GM15510 (cell line): ENCODE data around the gene MACROH2A2.

Source experiments
- POLR2A ChIP-seq: IDR thresholded peaks from 3 replicates; pipeline ENCODE4 v1.6.1; 2011; ENCODE audit warnings: borderline replicate concordance; ENCODE audit not compliant: insufficient read length; ENCODE audit errors: extremely low read depth

The MACROH2A2 gene

DNA sequence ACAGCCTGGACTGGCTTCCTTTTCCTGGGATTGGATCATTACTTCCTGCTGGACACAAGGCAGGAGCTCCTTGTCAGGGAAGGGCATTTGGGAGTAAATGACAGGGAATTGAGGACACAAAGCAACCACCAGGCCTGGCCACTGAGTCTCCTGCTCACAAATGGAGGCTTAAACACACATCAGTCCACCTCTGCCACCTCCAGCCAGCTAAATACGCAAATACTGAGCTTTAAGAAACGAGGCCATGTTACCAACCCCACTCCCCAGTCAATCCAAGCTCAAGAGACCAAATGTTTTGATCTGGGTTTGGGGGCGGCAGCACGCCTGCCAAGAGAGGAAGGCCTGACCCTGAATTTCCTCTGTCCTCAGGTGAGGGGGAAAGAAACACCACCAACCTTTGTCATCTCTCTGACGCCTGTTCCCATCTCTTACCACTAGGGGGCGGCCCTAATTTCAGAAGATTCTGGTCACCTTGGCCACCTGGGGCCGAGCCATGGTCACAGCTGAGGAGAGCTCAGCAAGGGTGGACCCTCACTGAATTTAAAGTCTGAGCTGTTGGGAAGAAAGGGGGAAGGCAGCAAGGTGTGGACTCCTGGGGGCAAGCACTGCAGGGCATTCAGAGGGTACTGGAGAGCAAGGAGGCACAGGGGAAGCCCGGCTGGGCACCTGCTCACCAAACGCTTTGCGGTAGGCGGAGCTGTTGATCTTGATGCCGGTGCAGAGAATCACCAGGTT is 63.5 kb downstream of the MACROH2A2 start:
- no peak for TF ChIP-seq POLR2A

DNA sequence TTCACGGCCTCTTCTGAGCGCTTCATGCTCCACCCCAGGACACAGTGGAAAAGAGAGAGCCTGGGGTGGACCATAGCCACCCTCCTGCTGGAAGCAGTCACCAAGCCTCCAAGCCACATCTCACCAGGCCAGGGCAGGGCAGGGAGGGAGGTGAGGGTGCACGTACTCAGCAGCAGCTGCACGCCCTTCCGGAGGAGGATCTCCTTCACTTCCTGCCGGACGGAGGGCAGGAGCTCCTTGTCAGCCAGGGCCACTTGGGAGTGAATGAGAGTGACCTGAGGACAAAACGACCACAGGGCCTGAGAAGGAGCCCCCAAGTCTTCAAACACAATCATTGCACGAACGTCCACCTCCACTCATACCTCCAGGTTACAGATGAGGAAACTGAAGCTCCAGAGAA is 65.0 kb downstream of the MACROH2A2 start:
- no peak for TF ChIP-seq POLR2A

DNA sequence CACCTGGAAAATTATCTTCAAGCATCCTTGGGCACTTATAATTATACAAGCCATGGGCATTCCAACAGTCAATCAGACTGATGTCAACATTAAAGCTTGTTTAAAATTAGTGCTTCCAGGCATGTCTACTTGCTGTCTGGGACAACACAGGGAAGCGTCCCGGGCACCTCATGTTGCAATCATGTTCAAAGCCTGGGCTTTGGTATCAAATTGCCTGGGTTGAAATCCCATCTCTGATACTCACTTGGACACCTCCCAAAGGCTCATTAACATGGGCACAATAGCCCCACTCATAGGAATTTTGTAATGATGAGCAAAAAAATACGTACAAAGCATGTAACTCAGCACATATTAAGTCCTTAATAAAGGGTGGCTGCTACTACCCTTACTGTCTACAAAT is 65.5 kb downstream of the MACROH2A2 start:
- no peak for TF ChIP-seq POLR2A

DNA sequence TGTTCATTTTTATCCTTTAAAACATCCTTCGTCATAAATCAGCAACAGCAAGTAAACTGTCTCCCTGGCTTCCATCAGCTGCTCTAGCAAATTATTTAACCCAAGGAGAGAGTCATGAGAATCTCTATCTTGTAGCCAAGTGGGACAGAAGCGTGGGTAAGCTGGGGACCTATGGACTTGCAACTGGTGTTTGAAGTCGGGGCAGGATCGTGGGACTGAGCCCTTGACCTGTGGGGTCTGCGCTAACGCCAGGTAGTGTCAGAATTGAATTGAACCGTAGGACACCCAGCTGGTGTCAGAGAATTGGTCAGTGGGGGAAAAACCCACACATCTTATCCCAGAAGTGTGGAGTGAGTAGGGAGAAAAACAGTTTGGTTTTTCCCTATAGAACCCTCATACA is 66.6 kb downstream of the MACROH2A2 start:
- TF ChIP-seq POLR2A: no peak

- no peak for TF ChIP-seq POLR2A
Measured at GRCh38 chr10:70119623-70120022, 67.0 kb downstream of the MACROH2A2 start.

DNA sequence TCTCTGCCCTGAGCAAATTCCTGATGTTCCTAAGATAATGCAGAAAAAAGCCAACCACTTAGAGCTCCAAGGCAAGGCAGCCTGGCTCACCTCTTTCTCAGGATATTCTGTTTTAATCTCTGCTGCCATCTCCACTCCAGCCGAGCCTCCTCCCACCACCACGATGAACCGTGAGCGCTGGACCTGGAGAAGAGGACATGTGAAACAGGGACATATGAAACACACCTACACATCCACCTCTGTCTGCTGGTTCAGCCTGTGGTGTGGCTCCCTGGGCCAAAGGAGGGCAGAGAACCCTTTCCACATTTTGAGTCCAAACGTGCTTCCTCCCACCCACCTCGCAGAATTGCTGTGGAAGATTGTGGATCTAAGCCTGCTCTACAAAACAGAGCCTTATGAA is 67.8 kb downstream of the MACROH2A2 start:
- TF ChIP-seq POLR2A: no peak

DNA sequence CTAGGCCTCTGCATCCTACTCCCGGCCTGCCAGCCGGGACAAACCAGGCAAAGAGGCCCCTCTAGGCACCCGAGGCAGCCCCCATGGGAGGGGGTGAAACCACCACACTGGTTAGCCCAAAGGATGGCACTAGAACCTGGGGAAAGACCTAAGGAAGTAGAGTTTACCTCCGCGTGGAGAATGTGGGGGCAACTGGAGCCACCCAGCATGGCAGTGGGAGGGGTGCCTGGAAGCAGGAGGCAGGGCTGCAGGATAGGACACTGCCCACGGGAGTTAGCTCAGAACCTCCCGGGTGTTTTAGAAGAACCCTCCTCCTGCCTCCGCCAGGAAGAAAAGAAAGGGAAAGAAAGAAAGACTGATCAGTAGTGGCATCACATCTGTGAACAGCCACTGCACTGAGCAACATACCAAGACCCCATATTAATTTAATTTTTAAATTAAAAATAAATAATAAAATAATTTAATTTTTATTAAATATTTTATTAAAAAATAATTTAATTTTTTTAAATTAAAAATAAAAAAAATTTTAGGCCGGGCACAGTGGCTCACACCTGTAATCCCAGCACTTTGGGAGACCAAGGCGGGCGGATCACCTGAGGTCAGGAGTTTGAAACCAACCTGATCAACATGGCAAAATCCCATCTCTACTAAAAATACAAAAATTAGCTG is 68.8 kb downstream of the MACROH2A2 start:
- TF ChIP-seq POLR2A: no peak

GRCh38 chr10:70122742-70123141 is 70.1 kb downstream of the MACROH2A2 start:
- no peak for TF ChIP-seq POLR2A

DNA sequence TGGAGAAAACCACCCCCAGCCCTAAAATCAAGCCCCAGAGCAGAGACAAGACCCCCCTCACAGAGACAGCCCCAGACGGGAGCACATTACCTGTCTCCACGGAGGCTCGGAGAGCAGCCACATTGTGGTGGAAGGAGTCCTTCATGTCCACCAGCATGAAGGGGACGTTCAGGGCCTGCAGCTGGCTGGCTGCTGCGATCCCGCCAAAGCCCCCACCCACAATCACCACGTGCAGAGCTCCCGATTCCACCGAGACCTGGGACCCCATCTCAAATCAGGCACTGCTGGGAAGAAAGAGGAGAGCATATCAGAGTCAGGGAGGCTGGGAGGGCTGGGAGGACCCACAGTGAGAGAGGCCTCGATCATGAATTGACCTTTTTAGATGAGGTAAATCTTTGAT is 71.2 kb downstream of the MACROH2A2 start:
- TF ChIP-seq POLR2A: no peak

GRCh38 chr10:70124415-70124814 is 71.8 kb downstream of the MACROH2A2 start:
- no peak for TF ChIP-seq POLR2A

DNA sequence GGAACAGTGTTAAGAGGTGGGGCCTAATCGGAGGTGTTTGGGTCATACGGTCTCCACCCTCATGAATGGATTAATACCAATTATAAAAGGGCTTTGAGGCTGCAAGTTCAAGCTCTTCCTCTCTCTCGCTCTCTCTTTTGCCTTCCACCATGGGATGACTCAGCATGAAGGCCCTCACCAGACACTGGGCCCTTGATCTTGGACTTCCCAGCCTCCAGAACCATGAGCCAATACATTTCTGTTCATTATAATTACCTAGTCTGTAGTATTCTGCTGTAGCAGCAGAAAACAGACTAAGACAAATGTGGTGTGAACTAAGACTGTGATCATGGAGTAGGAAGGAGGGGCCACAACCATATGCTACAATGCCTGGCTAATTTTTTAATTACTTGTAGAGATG is 72.3 kb downstream of the MACROH2A2 start:
- no peak for TF ChIP-seq POLR2A

- no peak for TF ChIP-seq POLR2A
Measured at GRCh38 chr10:70125918-70126552, 73.4 kb downstream of the MACROH2A2 start.

- no peak for TF ChIP-seq POLR2A
Measured at GRCh38 chr10:70126700-70127395, 74.2 kb downstream of the MACROH2A2 start.

- TF ChIP-seq POLR2A: no peak
Measured at GRCh38 chr10:70130878-70131559, 78.4 kb downstream of the MACROH2A2 start.

DNA sequence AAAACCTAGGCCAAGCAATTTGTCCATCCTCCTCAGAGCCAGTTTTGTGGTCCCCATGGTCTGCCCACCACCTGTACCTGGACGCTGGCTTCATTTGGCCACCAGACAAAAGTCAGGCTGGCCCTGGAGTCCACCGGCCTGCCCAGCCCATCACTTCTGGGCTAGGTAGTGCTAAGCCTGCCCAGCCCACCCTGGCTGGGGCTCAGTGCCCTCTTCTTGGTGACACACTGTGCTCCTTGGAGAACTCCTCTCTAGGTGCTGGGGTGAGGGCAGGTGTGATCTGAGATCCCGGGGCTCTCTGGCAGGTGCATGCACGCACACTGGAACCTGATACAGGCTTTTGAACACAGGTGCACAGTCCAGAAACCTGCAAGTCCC is 78.9 kb downstream of the MACROH2A2 start:
- TF ChIP-seq POLR2A: no peak

- peak; percentile 77 for TF ChIP-seq POLR2A
Measured at GRCh38 chr10:70132098-70133029, 79.7 kb downstream of the MACROH2A2 start, which contains the start of gene AIFM2. TSS of gene AIFM2 (minus strand) at chr10:70132825. CDS start at chr10:70124084, 8,741 bp downstream.
